Measurements from ENCODE around the gene POU2F1. TPM values are rescaled to one million over a fixed set of nuclear protein-coding genes. Genes with fewer than 3 reads are reported as not detected.

POU2F1 gene
- total RNA-seq, 1 donor from 2014 or later: 68.0 TPM

DNA sequence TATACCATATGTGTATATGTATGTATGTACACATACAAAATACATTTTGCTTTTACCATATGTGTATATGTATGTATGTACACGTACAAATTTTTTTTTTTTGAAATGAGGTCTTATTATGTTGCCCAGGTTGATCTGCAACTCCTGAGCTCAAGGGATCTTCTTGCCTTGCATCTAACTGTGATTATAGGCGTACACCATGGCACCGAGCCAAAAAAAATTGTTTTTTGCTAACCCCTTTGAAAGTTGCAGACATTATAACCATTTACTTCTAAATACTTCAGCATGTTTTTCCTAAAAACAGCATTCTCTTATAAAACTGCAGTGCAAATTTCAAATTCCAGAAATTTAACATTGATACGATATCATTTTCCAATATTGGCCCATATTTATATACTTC is 147.0 kb downstream of the POU2F1 start:
- H3K9me3 Mint-ChIP-seq: no peaks in the 10 kb centered on the region
- H3K27me3 ChIP-seq: no peaks in the 10 kb centered on the region
- no peak overlapping the region for H3K27ac ChIP-seq
- H3K9me3 ChIP-seq (ENCODE audit: low read depth): no peaks in the 10 kb centered on the region
- H3K4me1 ChIP-seq: peaks cover 8% of the 10 kb centered on the region
- no peaks in the 10 kb centered on the region for H3F3A ChIP-seq (ENCODE audit: low read depth)
- H3K27me3 Mint-ChIP-seq (ENCODE audit: insufficient read depth, low read depth): peaks cover 2% of the 10 kb centered on the region
- no peak overlapping the region for H3K4me2 ChIP-seq
- H3K27ac Mint-ChIP-seq: no peak overlapping the region
- TF ChIP-seq, protein P1, sequence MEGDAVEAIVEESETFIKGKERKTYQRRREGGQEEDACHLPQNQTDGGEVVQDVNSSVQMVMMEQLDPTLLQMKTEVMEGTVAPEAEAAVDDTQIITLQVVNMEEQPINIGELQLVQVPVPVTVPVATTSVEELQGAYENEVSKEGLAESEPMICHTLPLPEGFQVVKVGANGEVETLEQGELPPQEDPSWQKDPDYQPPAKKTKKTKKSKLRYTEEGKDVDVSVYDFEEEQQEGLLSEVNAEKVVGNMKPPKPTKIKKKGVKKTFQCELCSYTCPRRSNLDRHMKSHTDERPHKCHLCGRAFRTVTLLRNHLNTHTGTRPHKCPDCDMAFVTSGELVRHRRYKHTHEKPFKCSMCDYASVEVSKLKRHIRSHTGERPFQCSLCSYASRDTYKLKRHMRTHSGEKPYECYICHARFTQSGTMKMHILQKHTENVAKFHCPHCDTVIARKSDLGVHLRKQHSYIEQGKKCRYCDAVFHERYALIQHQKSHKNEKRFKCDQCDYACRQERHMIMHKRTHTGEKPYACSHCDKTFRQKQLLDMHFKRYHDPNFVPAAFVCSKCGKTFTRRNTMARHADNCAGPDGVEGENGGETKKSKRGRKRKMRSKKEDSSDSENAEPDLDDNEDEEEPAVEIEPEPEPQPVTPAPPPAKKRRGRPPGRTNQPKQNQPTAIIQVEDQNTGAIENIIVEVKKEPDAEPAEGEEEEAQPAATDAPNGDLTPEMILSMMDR (IDR thresholded peaks at IDR 0.05): no peak
- TF ChIP-seq EZH2 (IDR thresholded peaks at IDR 0.05) (no peak), EZH2phosphoT487 (IDR thresholded peaks at IDR 0.05) (no peak)
- peaks cover 23% of the 10 kb centered on the region for H4K20me1 ChIP-seq (ENCODE audit: low read depth)
- H3K4me3 ChIP-seq: no peak overlapping the region
- peaks cover 8% of the 10 kb centered on the region for H3K4me1 Mint-ChIP-seq
- H2AFZ ChIP-seq (replicated peaks): no peak overlapping the region
- H3K4me3 Mint-ChIP-seq: no peak overlapping the region
- no peak for DNase-seq (ENCODE audit: low spot score)
- peaks cover 55% of the 10 kb centered on the region for H3K79me2 ChIP-seq (ENCODE audit: low read depth)
- no peak overlapping the region for H3K9ac ChIP-seq
- peaks cover 19% of the 10 kb centered on the region for H3K36me3 Mint-ChIP-seq
- H3K36me3 ChIP-seq: no peaks in the 10 kb centered on the region

GRCh38 chr1:167369175-167369574 is 148.5 kb downstream of the POU2F1 start:
- no peaks in the 10 kb centered on the region for H3K36me3 ChIP-seq

GRCh38 chr1:167369933-167370332 is 149.2 kb downstream of the POU2F1 start:
- TF ChIP-seq, protein P1 (IDR thresholded peaks at IDR 0.05): no peak
- TF ChIP-seq EZH2phosphoT487 (IDR thresholded peaks at IDR 0.05): no peak
- no peak for TF ChIP-seq EZH2 (IDR thresholded peaks at IDR 0.05)
- peaks cover 2% of the 10 kb centered on the region for H3K27me3 Mint-ChIP-seq (ENCODE audit: insufficient read depth, low read depth)

More at GRCh38 chr1:167369175-167369574, 148.5 kb downstream of the POU2F1 start:
- H3K27me3 Mint-ChIP-seq (ENCODE audit: insufficient read depth, low read depth): peaks cover 2% of the 10 kb centered on the region
- peaks cover 4% of the 10 kb centered on the region for H3F3A ChIP-seq (ENCODE audit: low read depth)
- no peaks in the 10 kb centered on the region for H3K27me3 ChIP-seq
- no peak for DNase-seq (ENCODE audit: low spot score)
- H3K4me1 ChIP-seq: peaks cover 13% of the 10 kb centered on the region
- H3K9ac ChIP-seq: no peak overlapping the region
- H3K4me3 Mint-ChIP-seq: no peak overlapping the region
- H3K4me3 ChIP-seq: no peak overlapping the region
- H3K9me3 ChIP-seq (ENCODE audit: low read depth): no peaks in the 10 kb centered on the region
- peaks cover 27% of the 10 kb centered on the region for H4K20me1 ChIP-seq (ENCODE audit: low read depth)
- H3K79me2 ChIP-seq (ENCODE audit: low read depth): peaks cover 41% of the 10 kb centered on the region
- H3K36me3 Mint-ChIP-seq: peaks cover 22% of the 10 kb centered on the region
- H3K4me1 Mint-ChIP-seq: peaks cover 8% of the 10 kb centered on the region
- TF ChIP-seq EZH2 (IDR thresholded peaks at IDR 0.05): no peak
- no peak for TF ChIP-seq EZH2phosphoT487 (IDR thresholded peaks at IDR 0.05)
- TF ChIP-seq, protein P1 (IDR thresholded peaks at IDR 0.05): no peak
- H3K27ac Mint-ChIP-seq: no peak overlapping the region
- H3K27ac ChIP-seq: no peak overlapping the region
- H3K9me3 Mint-ChIP-seq: no peaks in the 10 kb centered on the region
- no peak overlapping the region for H2AFZ ChIP-seq (replicated peaks)
- H3K4me2 ChIP-seq: no peak overlapping the region

More at GRCh38 chr1:167369933-167370332, 149.2 kb downstream of the POU2F1 start:
- Histone ChIP-seq H3K27me3 (no peaks in the 10 kb centered on the region), H3K79me2 (ENCODE audit: low read depth) (peaks cover 41% of the 10 kb centered on the region), H3K9me3 (ENCODE audit: low read depth) (no peaks in the 10 kb centered on the region), H4K20me1 (ENCODE audit: low read depth) (peaks cover 24% of the 10 kb centered on the region), H3F3A (ENCODE audit: low read depth) (peaks cover 5% of the 10 kb centered on the region), H3K4me3 (no peak overlapping the region), H3K4me2 (no peak overlapping the region), H3K27ac (no peak overlapping the region), H3K9ac (no peak overlapping the region), H3K36me3 (no peaks in the 10 kb centered on the region), H3K4me1 (peaks cover 13% of the 10 kb centered on the region), H2AFZ (replicated peaks) (no peak overlapping the region)
- H3K36me3 Mint-ChIP-seq: peaks cover 26% of the 10 kb centered on the region
- DNase-seq (ENCODE audit: low spot score): no peak
- no peak overlapping the region for H3K4me3 Mint-ChIP-seq
- H3K4me1 Mint-ChIP-seq: peaks cover 8% of the 10 kb centered on the region
- no peaks in the 10 kb centered on the region for H3K9me3 Mint-ChIP-seq
- no peak overlapping the region for H3K27ac Mint-ChIP-seq

All from neural progenitor cell (in vitro differentiated cells).